Endodermal cell (in vitro differentiated cells): ENCODE measurements around the gene AGR3. TPM values are rescaled to one million over a fixed set of nuclear protein-coding genes. Genes with fewer than 3 reads are reported as not detected.

Source experiments
- DNase-seq: peaks from one replicate; pipeline ENCODE4 v3.0.0-alpha.2; 2017
- H3K27ac ChIP-seq: 2 replicates; pipeline ENCODE4 v1.5.1; 2013; ENCODE audit warnings: mild to moderate bottlenecking, low read depth, low read length, moderate library complexity
- H3K27me3 ChIP-seq: 2 replicates; pipeline ENCODE4 v1.6.1; 2013; ENCODE audit warnings: mild to moderate bottlenecking, low read length, moderate library complexity; ENCODE audit not compliant: insufficient read depth, control insufficient read depth, poor library complexity, severe bottlenecking
- H3K36me3 ChIP-seq: 2 replicates; pipeline ENCODE4 v1.7.0; 2013; ENCODE audit warnings: mild to moderate bottlenecking, low read length, moderate library complexity; ENCODE audit not compliant: control insufficient read depth, insufficient read depth
- H3K4me1 ChIP-seq: one replicate; pipeline ENCODE4 v1.7.0; 2013; ENCODE audit warnings: low read length; ENCODE audit not compliant: control insufficient read depth, insufficient read depth
- H3K4me3 ChIP-seq: 2 replicates; pipeline ENCODE4 v1.5.1; 2013; ENCODE audit warnings: mild to moderate bottlenecking, low read length, moderate library complexity
- H3K9ac ChIP-seq: 2 replicates; pipeline ENCODE4 v1.6.1; 2013; ENCODE audit warnings: mild to moderate bottlenecking, low read length, moderate library complexity; ENCODE audit not compliant: poor library complexity, severe bottlenecking; ENCODE audit errors: extremely low read depth
- H3K9me3 ChIP-seq: 2 replicates; pipeline ENCODE4 v1.6.1; 2013; ENCODE audit warnings: mild to moderate bottlenecking, low read length, moderate library complexity; ENCODE audit not compliant: control insufficient read depth
- H3K27ac Mint-ChIP-seq: 2 replicates; pipeline ENCODE4 v1.8.0; 2020; ENCODE audit warnings: mixed read lengths
- H3K27me3 Mint-ChIP-seq: 2 replicates; pipeline ENCODE4 v1.8.0; 2021; ENCODE audit warnings: mild to moderate bottlenecking, mixed read lengths; ENCODE audit not compliant: insufficient read depth
- H3K36me3 Mint-ChIP-seq: 2 replicates; pipeline ENCODE4 v1.8.0; 2020; ENCODE audit warnings: low read depth, mixed read lengths
- H3K4me1 Mint-ChIP-seq: 2 replicates; pipeline ENCODE4 v1.8.0; 2020; ENCODE audit warnings: mixed read lengths
- H3K4me3 Mint-ChIP-seq: 2 replicates; pipeline ENCODE4 v1.8.0; 2020; ENCODE audit warnings: mild to moderate bottlenecking, moderate library complexity, mixed read lengths
- H3K9me3 Mint-ChIP-seq: 2 replicates; pipeline ENCODE4 v1.8.0; 2020; ENCODE audit warnings: mild to moderate bottlenecking, mixed read lengths
- CTCF ChIP-seq: fragments of 200-600 bp; sonication (generic); conservative IDR thresholded peaks from 2 replicates; pipeline ENCODE4 v1.5.0; 2021; ENCODE audit warnings: antibody characterized with exemption, mild to moderate bottlenecking
- WGBS, 2 experiments: methylation state at CpG; one replicate each; pipeline versions ENCODE4 v1.1.5 to v1.1.7; 2013; ENCODE audit warnings: missing lambda C conversion rate in 2 of 2, mixed read lengths in 1 of 2; ENCODE audit not compliant: insufficient coverage in 1 of 2, insufficient read length in 1 of 2; 5-methylcytosine and 5-hydroxymethylcytosine counted together
- total RNA-seq, 2 donors: library from RNA; stranded (reverse); fragmentation: NEBNext Ultra II Directional in 1 of 2; extraction: Animal tissue kit (Norgen Biotek cat#: 25700) in 1 of 2; gene quantifications; 2 replicates in 1 of 2; 3 replicates in 1 of 2; pipeline ENCODE4 v1.2.1, GENCODE V29; 2021

The AGR3 gene
- total RNA-seq, 2 donors from 2014 or later = not detected

- H3K9ac ChIP-seq = no peak overlapping the region
- Mint-ChIP-seq H3K9me3 (no peaks in the 10 kb centered on the region), H3K27me3 (no peaks in the 10 kb centered on the region), H3K27ac (no peak overlapping the region), H3K4me3 (no peak overlapping the region), H3K36me3 (no peaks in the 10 kb centered on the region), H3K4me1 (peaks cover 15% of the 10 kb centered on the region)
- H3K4me1 ChIP-seq = no peaks in the 10 kb centered on the region
- peak; percentile 18 for TF ChIP-seq CTCF
- no peaks in the 10 kb centered on the region for H3K27me3 ChIP-seq
- peak; percentile 58 for DNase-seq
- H3K36me3 ChIP-seq = no peaks in the 10 kb centered on the region
- WGBS, 2 experiments = 82 to 100% methylated on average over 1 to 5 of the region's 5 CpGs
- H3K27ac ChIP-seq = no peak overlapping the region
- H3K4me3 ChIP-seq = no peak overlapping the region
- peaks cover 20% of the 10 kb centered on the region for H3K9me3 ChIP-seq
Measured at GRCh38 chr7:16913643-16914042, 31.9 kb upstream of the AGR3 start.

GRCh38 chr7:16912540-16912939 is 30.8 kb upstream of the AGR3 start:
- H3K9me3 Mint-ChIP-seq = no peaks in the 10 kb centered on the region
- DNase-seq = no peak

GRCh38 chr7:16908561-16908960 is 26.8 kb upstream of the AGR3 start:
- no peak overlapping the region for H3K27ac Mint-ChIP-seq
- Histone ChIP-seq H3K36me3 (no peaks in the 10 kb centered on the region), H3K9me3 (peaks cover 20% of the 10 kb centered on the region), H3K4me1 (no peaks in the 10 kb centered on the region), H3K27ac (no peak overlapping the region), H3K27me3 (no peaks in the 10 kb centered on the region), H3K4me3 (no peak overlapping the region), H3K9ac (no peak overlapping the region)
- H3K36me3 Mint-ChIP-seq = no peaks in the 10 kb centered on the region
- WGBS, 2 experiments = 83 to 85% methylated on average over 3 of the region's 3 CpGs
- H3K4me3 Mint-ChIP-seq = no peak overlapping the region
- H3K27me3 Mint-ChIP-seq = no peaks in the 10 kb centered on the region
- no peak for DNase-seq
- H3K9me3 Mint-ChIP-seq = no peaks in the 10 kb centered on the region
- peaks cover 25% of the 10 kb centered on the region for H3K4me1 Mint-ChIP-seq
- no peak for TF ChIP-seq CTCF

More at GRCh38 chr7:16912540-16912939, 30.8 kb upstream of the AGR3 start:
- Histone ChIP-seq H3K4me1 (no peaks in the 10 kb centered on the region), H3K9ac (no peak overlapping the region), H3K9me3 (peaks cover 20% of the 10 kb centered on the region), H3K27me3 (no peaks in the 10 kb centered on the region), H3K27ac (no peak overlapping the region), H3K36me3 (no peaks in the 10 kb centered on the region), H3K4me3 (no peak overlapping the region)
- no peak overlapping the region for H3K27ac Mint-ChIP-seq
- H3K36me3 Mint-ChIP-seq = no peaks in the 10 kb centered on the region
- peaks cover 15% of the 10 kb centered on the region for H3K4me1 Mint-ChIP-seq
- WGBS, 2 experiments = 93% methylated on average over 4 of the region's 4 CpGs; no CpG with 5 or more reads in 1 of the 2 experiments
- no peak for TF ChIP-seq CTCF
- H3K27me3 Mint-ChIP-seq = no peaks in the 10 kb centered on the region
- no peak overlapping the region for H3K4me3 Mint-ChIP-seq
